T follicular helper cell (primary cell): ENCODE data around the gene TUBB4B.
"Not testable (repeated sequence)": the region's sequence is repeated elsewhere in the genome, so short reads cannot be mapped to it uniquely, and the experiment has no call there.

Experiments
- DNase-seq: peaks from one replicate; pipeline ENCODE4 v3.0.0-alpha.2; 2020; ENCODE audit warnings: low read depth

TUBB4B gene

DNA sequence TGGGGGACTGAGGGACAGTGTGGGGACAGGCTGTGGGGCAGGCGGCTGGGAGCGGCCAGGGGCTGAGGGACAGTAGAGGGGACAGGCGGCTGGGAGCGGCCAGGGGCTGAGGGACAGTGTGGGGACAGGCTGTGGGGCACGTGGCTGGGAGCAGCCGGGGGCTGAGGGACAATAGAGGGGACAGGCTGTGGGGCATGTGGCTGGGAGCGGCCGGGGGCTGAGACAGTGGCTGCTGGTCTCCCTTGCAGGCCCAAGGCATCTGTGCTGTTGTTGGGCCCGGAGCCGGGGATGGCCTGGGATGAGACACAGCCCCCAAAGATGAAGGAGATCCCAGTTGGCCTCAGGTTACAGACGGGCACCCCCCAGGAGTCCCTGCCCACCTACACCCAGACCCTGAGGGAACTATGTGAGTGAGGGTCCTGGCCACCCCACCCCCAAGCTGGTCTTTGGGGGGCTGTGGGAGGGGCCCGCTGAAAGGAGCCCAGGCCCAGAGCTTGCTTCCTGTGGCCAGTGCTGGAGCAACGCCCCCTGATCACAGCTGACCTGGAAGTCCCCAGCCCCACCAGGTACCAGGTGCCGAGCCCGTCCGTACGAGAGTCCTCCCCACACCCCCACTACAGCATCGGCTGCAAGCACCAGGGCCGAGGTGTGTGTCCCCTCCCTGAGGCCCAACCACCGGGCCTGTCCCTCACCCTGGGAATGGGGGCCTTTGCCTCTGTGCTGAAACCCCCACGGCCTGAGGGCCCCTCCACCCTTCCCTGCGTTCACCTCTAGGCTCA lies 10.6 kb downstream of the TUBB4B start:
- DNase-seq: no peak

GRCh38 chr9:137252555-137253506 lies 11.7 kb downstream of the TUBB4B start:
- DNase-seq: no peak

DNA sequence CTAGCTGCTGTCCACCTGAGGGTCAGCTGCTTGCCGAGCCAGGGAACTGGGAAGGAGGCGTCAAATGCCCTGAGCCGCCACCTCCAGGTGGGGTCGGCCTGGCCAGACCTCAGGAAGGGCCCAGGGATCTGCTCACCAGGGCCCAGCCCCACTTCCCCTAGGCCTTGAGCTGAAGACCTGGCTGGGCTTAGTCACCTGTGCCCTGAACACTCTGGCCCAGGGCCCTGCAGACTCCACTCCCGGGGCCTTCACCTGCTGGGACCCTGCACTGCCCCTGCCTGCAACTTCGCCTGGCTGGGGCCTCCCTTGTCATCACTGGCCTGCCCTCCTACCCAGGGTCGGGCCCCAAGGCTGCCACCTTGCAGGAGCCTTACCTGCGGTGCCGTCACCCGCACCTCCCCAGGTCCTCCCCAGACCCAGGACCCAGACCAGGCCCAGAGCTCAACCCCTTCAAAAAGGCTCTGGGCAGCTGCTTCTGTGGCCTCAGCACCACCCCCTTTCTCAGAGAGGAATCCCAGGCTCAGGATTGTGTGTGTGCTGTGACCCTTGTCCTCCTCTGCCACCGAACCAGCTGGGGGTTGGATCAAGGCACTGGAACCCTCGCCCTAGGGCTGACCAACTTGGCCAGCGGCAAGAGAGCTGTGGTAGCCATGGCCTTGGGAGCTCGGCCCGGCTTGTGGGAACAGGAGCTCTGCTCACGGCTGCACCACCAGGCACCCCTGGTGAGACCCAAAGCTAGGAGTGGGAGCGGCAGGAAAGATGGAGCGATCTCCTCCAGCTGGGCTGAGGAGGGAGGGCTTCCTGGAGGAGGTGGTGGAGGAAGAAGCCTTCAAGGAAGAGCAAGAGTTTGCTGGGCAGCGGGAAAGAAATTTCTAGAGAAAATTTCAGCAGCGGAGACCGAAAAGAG lies 12.9 kb downstream of the TUBB4B start:
- no peak for DNase-seq

- DNase-seq: peak; percentile 93
These were observed 13.7 kb downstream of the TUBB4B start, which contains the start of gene NELFB for GRCh38 chr9:137254624-137255447. NELFB (plus strand) TSS chr9:137255327.

DNA sequence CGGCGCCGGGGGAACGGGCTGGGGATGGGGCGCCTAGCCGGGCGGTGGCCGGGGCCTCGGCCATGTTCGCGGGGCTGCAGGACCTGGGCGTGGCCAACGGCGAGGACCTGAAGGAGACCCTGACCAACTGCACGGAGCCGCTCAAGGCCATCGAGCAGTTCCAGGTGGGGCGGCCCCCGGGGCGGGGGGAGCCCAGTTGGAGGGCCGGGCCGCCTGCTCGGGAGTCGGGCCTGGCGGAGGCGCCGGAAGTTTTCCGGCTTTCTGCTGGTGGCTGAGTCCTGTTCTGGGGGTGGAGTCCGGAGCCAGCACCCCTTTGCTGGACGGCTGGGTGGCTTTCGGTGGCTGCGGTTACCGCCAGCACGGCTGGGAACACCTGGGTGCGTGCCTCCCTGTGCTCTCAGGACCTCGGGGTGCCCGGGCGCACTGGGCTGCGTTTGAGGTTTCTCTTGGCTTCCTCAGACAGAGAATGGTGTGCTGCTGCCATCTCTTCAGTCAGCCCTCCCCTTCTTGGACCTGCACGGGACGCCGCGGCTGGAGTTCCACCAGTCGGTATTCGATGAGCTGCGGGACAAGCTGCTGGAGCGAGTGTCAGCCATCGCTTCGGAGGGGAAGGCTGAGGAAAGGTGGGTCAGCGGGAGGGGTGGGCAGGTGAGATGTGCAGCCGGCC lies 14.5 kb downstream of the TUBB4B start:
- no peak for DNase-seq

GRCh38 chr9:137256362-137256761 lies 15.3 kb downstream of the TUBB4B start:
- DNase-seq: no peak

DNA sequence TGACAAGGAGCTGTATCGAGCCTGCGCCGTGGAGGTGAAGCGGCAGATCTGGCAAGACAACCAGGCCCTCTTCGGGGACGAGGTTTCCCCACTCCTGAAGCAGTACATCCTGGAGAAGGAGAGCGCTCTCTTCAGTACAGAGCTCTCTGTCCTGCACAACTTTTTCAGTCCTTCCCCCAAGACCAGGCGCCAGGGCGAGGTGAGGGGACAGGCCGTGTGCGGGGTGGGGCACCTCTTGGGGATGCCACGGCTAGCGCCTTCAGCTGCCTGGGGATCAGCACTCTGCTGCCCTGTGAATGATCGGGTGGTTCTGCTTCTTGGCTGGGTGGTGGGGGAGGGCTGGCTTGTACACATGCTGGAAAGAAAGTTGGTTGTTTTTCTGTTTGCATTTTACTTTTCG lies 15.8 kb downstream of the TUBB4B start:
- no peak for DNase-seq

GRCh38 chr9:137262173-137262908 lies 21.3 kb downstream of the TUBB4B start:
- not testable (repeated sequence) for DNase-seq

GRCh38 chr9:137262909-137263285 lies 21.8 kb downstream of the TUBB4B start:
- DNase-seq: no peak

DNA sequence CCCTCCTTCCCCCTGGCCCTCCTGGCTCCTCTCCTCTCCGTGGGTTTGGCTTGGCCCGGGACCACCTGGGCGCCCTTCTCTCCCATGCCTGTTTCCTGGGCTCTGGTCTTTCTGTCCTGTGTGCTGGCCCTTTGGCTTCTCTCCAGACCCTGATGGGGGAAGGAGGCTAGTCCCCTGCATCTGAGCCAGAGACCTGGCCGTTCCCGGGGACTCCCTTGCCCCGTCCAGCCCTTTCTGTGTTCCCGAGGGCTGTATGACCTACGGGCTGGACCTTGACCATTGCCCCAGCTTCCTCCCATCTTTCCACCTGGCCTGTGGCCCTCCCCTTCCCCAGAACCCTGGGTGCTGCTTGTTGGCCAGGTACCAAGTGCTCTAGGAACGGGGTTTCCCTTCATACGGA lies 22.4 kb downstream of the TUBB4B start:
- DNase-seq: no peak

GRCh38 chr9:137264067-137264466 lies 23.0 kb downstream of the TUBB4B start:
- no peak for DNase-seq

DNA sequence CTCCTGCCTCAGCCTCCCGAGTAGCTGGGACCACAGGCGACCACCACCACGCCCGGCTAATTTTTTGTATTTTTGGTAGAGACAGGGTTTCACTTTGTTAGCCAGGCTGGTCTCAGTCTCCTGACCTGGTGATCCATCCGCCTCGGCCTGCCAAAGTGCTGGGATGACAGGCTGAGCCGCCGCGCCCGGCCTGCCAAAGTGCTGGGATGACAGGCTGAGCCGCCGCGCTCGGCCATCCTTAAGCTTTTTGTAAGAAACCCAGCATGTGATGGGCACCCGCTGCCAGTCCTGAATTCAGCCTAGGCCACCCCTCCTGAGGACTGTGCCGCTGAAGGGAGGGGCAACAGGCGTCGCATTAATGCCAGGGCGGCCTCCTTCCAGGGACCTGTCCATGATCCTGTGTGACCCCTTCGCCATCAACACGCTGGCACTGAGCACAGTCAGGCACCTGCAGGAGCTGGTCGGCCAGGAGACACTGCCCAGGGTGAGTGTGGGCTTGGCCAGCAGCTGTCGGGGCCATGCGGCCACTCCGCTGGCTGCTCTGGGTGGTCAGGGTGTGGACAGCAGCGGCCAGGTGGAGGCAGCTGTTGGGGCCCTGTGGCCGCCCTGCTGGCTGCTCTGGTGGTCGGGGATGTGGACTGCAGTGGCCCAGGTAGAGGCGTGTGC lies 24.5 kb downstream of the TUBB4B start:
- DNase-seq: no peak

DNA sequence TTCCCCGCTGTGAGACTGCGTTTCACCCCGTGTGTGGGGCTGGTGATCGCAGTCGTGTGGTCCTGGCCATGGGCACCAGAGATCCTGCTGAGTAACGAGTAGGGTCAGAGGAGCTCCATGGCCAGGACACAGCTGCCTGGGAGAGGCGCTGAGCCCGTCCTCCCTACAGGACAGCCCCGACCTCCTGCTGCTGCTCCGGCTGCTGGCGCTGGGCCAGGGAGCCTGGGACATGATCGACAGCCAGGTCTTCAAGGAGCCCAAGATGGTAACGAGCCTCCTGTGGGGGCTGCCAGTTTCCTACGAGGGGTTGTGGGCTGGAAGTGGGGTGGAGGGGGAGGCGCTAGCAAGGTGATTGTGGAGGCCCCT lies 25.1 kb downstream of the TUBB4B start:
- no peak for DNase-seq

DNA sequence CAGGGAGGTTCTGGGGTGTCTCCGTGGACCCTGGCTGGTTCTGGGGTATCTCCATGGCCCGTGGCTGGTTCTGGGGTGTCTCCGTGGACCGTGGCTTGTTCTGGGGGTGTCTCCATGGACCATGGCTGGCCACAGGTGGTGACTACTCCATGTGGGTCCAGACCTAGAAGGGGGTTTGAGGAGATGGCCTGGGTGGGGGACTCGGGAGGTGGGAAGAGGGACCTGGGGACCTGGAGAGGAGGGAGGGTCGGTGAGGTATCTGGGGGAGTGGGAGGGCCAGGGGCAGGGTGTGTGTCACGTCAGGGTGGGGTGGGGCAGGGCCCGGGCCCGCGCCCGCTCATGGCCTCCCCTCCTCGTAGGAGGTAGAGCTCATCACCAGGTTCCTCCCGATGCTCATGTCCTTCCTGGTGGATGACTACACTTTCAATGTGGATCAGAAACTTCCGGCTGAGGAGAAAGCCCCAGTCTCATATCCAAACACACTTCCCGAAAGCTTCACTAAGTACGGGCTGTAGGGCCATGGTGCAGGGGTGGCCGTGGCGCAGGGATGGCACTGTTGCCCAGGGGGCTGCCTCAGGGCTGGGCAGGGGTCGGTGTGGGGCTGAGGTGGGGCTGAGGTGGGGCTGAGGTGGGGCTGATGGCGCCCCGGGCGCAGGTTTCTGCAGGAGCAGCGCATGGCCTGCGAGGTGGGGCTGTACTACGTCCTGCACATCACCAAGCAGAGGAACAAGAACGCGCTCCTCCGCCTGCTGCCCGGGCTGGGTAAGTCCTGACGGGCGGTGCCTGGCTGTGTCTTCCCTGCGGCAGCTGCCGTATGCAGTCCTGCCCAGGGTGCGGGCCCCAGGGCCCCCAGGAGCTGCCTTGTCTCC lies 25.7 kb downstream of the TUBB4B start:
- DNase-seq: no peak

DNA sequence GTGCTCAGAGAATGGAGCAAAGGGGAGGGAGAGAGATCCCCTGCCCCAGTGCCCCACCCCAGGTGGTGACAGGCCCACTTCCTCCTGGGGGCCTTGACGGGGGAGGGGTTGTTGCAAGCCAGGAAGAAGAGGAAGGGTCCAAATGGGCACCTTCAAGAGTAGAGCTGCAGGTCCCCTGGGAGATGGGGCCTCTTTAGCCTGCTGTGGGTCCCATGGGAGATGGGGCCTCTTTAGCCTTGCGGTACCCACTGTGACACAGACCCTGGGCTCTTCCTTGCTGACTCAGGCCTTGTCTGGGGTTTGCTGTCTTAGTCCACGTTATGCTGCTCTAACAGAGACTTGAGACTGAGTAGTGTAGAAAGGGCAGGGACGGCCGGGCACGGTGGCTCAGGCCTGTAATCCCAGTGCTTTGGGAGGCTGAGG lies 26.9 kb downstream of the TUBB4B start:
- DNase-seq: no peak

DNA sequence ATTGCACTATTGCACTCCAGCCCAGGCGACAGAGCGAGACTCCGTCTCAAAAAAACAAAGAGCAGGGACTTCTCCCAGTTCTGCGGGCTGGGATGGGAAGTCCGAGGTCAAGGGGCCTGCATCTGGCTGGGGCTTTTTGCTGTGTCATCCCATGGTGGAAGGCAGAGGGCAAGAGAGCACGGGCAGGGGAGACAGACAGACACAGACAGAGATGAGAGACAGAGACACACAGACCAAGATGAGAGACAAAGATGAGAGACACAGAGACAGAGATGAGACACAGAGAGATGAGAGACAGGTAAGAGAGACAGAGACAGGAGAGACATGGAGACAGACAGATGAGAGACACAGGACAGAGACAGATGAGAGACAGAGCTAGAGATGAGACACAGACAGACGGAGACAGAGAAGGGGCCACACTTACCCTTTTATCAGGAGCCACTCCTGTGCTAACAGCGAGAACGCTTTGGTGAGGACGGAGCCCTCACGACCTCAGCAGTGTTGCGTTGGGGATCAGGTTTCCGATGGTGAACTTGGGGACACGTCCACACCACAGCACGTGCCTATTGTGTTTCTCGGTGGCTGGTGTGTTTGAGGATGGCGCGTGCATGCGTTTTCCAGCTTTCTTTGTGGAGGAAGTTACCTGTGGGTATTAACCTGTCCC lies 27.6 kb downstream of the TUBB4B start:
- DNase-seq: no peak

- no peak for DNase-seq
These were observed 28.2 kb downstream of the TUBB4B start for GRCh38 chr9:137269231-137269772.
